NCI-H1092 treated with DMSO at 0.1 percent for 48 hours (cell line): ENCODE results near the gene NLGN3.

ENCODE experiments used
- DNase-seq: peaks from one replicate; lab custom pipeline; 2025; lab: John Stamatoyannopoulos, UW

Gene NLGN3

GRCh38 chrX:71144651-71145050 is at the start of gene NLGN3:
Gene NLGN3 (plus strand): TSS chrX:71144841. CDS start chrX:71147750, 2,909 bp downstream.
- DNase-seq: no peak

- no peak for DNase-seq
Measured at GRCh38 chrX:71095033-71095432, 49.6 kb upstream of the NLGN3 start.

- peak; percentile 76 for DNase-seq
Measured at GRCh38 chrX:71095555-71095980, 49.1 kb upstream of the NLGN3 start, which contains the start of gene FOXO4. Gene FOXO4 (plus strand): TSS chrX:71095851. CDS start chrX:71096529, 678 bp downstream.

- DNase-seq: peak; percentile 28
Measured at GRCh38 chrX:71095981-71096759, 48.5 kb upstream of the NLGN3 start.

- DNase-seq: no peak
Measured at GRCh38 chrX:71096760-71097032, 47.9 kb upstream of the NLGN3 start.

- peak; percentile 15 for DNase-seq
Measured at GRCh38 chrX:71098302-71098701, 46.3 kb upstream of the NLGN3 start.

- DNase-seq: no peak
Measured at GRCh38 chrX:71098951-71099506, 45.6 kb upstream of the NLGN3 start.

GRCh38 chrX:71099736-71100135 is 44.9 kb upstream of the NLGN3 start:
- DNase-seq: no peak

- no peak for DNase-seq
Measured at GRCh38 chrX:71100581-71101505, 43.8 kb upstream of the NLGN3 start.

GRCh38 chrX:71102292-71102691 is 42.3 kb upstream of the NLGN3 start:
- no peak for DNase-seq

GRCh38 chrX:71103110-71103983 is 41.3 kb upstream of the NLGN3 start:
- DNase-seq: no peak

- DNase-seq: no peak
Measured at GRCh38 chrX:71105628-71106027, 39.0 kb upstream of the NLGN3 start.

- no peak for DNase-seq
Measured at GRCh38 chrX:71106427-71106826, 38.2 kb upstream of the NLGN3 start, which contains the start of gene CXorf65. Gene CXorf65 (minus strand): TSS chrX:71106740. CDS start chrX:71106556, 184 bp downstream.

- DNase-seq: no peak
Measured at GRCh38 chrX:71107245-71107644, 37.4 kb upstream of the NLGN3 start.

- DNase-seq: no peak
Measured at GRCh38 chrX:71107762-71108360, 36.8 kb upstream of the NLGN3 start.

GRCh38 chrX:71109051-71109450 is 35.6 kb upstream of the NLGN3 start:
- DNase-seq: no peak

- no peak for DNase-seq
Measured at GRCh38 chrX:71111141-71111843, 33.3 kb upstream of the NLGN3 start, which contains the start of gene IL2RG. Gene IL2RG (minus strand): TSS chrX:71111577. CDS start chrX:71111539, 38 bp downstream.

GRCh38 chrX:71111921-71112431 is 32.7 kb upstream of the NLGN3 start:
- no peak for DNase-seq

- no peak for DNase-seq
Measured at GRCh38 chrX:71117358-71117757, 27.3 kb upstream of the NLGN3 start.
